A549 treated with AZD9567 at 1 μM for 4 hours (cell line): ENCODE results near the gene DEPDC1. TPM values are rescaled to one million over a fixed set of nuclear protein-coding genes. Genes with fewer than 3 reads are reported as not detected.

Experiments used
- total RNA-seq: library from RNA; stranded (reverse); fragments of 200-300 nt; extraction: Qiagen RNA extraction; gene quantifications from 5 replicates; pipeline ENCODE4 v1.2.3, GENCODE V29; 2022; ENCODE audit not compliant: insufficient read depth

Gene DEPDC1, protein sequence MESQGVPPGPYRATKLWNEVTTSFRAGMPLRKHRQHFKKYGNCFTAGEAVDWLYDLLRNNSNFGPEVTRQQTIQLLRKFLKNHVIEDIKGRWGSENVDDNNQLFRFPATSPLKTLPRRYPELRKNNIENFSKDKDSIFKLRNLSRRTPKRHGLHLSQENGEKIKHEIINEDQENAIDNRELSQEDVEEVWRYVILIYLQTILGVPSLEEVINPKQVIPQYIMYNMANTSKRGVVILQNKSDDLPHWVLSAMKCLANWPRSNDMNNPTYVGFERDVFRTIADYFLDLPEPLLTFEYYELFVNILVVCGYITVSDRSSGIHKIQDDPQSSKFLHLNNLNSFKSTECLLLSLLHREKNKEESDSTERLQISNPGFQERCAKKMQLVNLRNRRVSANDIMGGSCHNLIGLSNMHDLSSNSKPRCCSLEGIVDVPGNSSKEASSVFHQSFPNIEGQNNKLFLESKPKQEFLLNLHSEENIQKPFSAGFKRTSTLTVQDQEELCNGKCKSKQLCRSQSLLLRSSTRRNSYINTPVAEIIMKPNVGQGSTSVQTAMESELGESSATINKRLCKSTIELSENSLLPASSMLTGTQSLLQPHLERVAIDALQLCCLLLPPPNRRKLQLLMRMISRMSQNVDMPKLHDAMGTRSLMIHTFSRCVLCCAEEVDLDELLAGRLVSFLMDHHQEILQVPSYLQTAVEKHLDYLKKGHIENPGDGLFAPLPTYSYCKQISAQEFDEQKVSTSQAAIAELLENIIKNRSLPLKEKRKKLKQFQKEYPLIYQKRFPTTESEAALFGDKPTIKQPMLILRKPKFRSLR
- total RNA-seq = 12.1 to 20.8 TPM (median 15.1 TPM) in 5 replicates

DNA sequence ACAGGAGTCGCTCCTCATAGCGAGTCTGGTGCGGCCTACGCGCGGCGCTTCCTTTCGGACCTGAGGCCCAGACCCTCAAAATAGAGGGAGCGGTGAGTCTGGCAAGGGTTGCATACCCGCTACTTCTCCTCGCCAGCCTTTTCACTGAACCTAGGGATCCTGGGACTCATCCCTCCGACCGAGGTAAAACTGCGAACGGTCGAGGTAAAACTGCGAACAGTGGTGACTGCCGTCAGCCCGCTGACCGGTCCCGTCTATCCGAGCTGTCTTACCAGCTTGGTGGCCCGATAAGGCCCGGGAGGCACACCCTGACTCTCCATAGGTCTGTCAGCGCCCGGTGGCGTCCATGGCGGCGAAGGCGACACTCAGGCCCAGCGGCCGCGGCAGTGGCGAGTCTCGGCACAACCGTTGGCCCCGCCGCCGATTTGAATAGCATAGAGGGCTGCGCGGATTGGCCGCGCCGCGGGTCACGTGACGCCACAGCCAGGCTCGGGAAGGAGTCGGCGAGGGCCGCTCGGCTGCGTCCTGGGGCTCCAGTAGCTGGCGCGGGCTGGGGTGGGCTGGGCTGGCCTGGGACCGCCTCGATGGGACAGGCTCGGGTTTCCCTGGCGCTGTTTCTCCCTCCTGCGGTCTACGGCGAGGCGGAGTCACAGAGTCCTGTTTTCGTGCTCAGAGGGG lies at the start of gene DEPDC1:
Gene DEPDC1 (minus strand): TSS at position 403 of the 678 bp plus-strand sequence. CDS start 83 bp downstream, at position 320.

DNA sequence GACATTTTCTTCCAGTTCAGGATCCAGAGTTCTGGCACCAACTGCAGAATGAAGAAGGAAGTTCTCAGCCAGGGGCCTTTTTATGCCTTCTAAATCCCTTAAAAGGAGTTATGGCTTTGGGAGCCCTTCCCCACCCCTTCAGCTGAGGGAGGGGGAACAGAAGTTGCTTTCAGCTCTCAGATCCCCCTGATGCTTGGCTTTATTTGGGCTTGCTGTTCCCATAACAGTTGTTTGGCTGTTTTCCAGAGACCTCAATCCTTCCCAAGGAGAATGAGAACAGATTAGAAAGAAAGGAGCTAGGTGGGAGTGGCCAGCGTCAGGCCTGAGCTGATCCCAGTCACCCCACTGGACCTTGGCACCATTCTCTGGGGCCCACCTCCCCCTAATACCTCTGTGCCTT lies 47.0 kb downstream of the DEPDC1 start, which contains the start of gene RPE65:
Gene RPE65 (minus strand): TSS at position 54 of the 400 bp plus-strand sequence. CDS start 49 bp downstream, at position 5.

Other genes with a start within 250 kb of the DEPDC1 start
- gene RPE65, start 47.1 kb downstream of the DEPDC1 start, total RNA-seq = not detected in 5 replicates